ENCODE measurements around the gene TEAD1.

TEAD1 gene

DNA sequence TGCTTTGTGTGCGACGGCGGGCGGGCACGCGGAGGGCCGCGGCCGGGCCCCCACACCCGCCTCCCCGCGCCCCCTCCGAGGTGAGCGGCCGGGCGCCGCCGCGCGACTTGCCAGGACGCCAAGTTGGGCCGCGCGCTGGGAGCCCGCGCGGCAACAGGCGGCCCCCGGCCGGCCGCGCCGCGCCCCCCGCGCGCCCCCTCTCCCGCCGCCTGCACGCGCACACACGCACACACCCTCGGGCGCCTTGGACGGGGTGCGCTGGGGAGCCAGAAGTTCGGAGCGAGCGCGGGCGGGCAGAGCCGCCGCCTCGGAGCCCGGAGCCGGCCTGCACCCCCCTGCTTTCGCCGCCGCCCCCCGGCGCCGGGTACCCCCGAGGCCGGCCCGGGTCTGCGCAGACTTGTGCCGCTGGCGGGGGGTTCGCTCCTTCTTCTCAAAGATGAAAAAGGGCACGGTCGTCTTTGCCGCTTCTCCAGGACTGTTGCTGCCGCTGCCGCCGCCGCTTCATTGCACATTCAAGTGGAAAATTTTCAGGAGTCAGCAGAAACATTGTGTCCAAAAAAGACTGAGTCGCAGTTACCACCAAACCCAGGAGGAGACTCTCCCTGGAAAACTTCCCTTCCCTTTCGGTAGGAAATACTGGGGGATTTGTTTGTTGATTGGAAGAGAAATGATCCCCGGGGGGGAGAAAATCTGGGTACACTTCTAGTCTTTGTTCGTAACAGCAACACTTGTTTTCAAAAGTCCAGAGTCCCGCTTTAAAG lies 895 bp downstream of the TEAD1 start:
- TF ChIP-seq ZNF274 (IDR thresholded peaks at IDR 0.05; ENCODE audit: low read depth, low read length) = no peak
- H3K4me3 ChIP-seq (ENCODE audit: low read length) = peak overlapping the region; percentile 38; the same call in 1 of the 2 replicates

DNA sequence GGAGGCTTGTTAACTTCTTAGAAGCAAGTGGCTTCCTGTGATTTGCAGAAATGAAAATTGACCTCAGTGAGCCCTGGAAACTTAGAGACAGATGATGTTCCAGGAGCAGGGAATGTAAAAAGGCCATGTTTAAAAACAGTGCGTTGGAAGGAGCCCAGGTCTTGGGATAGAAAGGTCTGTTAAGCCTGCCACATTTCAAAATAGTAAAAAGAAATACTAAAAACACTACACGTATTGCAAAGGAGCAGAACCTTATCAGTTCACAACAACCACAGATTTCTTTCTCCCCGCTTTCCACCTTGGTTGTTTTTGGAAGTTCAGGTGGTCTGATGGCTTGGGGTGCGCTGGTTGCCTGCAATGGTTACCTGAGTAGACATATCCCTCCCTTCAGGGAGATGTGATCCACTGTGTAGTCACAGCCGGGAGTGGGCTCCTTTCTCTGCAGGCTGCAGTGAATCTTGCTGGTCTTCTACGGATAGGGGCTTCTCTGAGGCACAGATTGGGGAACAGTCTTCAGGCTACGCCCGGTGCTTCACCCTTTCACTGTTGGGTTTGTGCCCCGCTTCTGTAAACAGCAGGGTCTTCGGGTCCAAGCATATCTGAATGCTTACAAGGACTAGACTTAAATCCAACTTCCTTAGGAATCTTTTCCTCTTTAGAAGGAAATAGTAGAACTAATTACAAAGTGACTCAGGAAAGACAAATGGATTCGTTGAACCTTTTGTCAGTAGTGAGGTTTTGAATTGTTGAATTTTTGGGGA lies 1.9 kb downstream of the TEAD1 start:
- no peak for TF ChIP-seq ZNF274 (IDR thresholded peaks at IDR 0.05; ENCODE audit: low read depth, low read length)
- H3K4me3 ChIP-seq (ENCODE audit: low read length) = no peak overlapping the region; the same call in 1 of the 2 replicates

DNA sequence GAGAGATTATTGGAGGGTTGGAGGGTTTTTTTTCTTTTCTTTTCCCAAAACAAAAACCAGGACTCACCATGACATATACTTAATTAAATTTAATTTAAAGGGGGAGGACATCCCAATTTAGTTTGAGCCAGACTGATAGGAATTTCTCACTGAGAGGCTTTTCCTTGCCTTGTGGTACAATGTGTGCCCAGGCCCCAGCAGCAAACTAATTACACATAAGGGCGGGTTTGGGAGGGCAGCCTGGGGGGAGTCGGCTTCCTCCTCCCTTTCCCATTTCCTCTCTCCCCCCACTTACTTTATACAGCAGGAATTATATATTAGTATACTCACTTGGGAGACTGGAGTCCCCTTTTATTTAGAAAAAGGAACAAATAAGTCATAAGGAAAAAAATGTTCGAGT lies 2.9 kb downstream of the TEAD1 start:
- no peak overlapping the region for H3K4me3 ChIP-seq (ENCODE audit: low read length)
- no peak for TF ChIP-seq ZNF274 (IDR thresholded peaks at IDR 0.05; ENCODE audit: low read depth, low read length)

DNA sequence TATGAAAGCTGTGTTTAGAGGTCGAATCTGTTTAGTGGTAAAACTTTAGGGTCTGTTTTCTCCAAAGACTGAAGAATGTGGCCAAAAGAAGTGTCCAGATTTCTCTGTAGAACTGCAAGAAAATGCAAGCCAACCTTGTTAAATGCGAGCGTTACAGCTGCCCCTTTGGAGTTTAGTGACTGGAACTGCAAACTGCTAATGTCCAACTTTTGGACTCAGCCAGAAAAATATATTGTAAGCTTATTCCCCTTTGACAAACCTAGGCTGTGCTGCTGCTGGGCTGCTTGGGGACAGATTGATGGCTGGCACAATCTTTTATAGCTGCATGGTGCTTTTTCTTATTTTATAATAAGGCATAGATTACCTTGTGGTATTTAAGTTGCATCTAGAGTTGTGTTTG lies 3.9 kb downstream of the TEAD1 start:
- no peak overlapping the region for H3K4me3 ChIP-seq (ENCODE audit: low read length)
- TF ChIP-seq ZNF274 (IDR thresholded peaks at IDR 0.05; ENCODE audit: low read depth, low read length) = no peak

DNA sequence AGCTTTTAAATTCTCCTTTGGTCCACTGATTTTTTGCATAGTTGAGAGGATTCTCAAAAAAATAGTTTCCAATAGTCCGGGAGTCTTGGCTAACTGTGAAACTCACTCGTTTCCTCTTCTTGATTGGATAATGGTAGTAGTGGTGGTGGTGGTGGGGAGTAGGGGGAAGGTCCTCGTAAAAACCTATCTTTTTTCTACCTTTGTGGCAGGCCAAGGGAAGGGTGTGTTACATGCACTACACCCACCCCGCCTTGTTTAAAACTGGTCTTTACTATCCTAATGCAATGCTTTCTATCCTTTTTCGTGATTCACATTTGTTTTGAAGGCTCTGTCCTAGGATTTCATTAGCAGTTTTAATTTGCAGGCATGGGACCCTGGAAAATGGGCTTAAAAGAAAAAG lies 4.8 kb downstream of the TEAD1 start:
- no peak overlapping the region for H3K4me3 ChIP-seq (ENCODE audit: low read length)
- TF ChIP-seq ZNF274 (IDR thresholded peaks at IDR 0.05; ENCODE audit: low read depth, low read length) = no peak

DNA sequence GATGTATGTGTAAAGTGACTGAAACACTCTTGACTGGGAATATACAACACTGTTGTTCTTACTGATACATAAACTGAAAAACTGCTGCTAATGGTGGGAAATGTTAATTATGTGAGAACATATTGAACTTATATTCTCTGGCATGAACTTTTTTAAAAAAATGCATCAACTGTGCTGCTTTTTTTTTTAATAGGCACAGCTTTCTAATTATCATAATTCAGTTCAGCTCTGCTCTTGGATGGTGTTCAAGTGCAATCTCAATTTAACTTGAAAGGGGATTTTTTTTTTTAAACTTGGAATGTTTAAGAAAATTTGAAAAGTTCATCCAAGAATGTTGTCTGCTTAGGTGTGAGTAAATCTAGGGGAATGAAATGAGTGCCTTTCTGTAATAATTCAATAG lies 5.2 kb downstream of the TEAD1 start:
- TF ChIP-seq ZNF274 (IDR thresholded peaks at IDR 0.05; ENCODE audit: low read depth, low read length) = no peak
- H3K4me3 ChIP-seq (ENCODE audit: low read length) = no peak overlapping the region

DNA sequence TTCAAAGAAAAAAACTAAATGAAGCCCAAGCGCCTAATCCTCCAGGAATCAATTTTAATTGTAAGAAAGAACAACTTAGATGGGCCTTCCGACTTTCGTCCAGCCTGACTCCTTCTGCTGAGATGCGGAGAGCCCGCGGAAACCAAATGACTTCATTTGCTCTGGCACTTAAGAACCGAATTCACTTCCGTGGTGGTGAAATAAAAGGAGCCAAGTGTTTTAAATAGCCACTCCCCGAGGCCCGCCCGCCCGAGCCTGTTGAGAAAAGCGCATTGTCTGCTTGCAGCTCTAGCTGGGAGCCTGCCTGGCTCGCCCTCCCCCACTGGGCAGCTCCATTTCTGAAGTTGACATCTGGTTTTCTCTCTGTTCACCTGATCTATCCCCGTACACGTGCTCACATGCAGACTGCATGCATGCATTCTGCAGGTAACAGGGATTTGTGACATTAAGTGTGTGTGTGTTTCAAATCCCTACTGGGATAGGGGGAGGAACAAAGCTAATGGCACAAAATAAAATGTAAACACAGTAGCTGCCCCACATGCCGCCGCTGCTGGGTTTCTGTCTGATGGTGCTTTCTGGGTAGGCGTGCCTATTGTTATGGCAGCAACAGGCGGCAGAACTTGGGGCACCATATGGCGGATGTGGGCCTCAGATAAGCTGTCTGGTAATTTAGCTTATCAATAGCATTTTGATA lies 6.2 kb downstream of the TEAD1 start:
- no peak for TF ChIP-seq ZNF274 (IDR thresholded peaks at IDR 0.05; ENCODE audit: low read depth, low read length)
- no peak overlapping the region for H3K4me3 ChIP-seq (ENCODE audit: low read length)

DNA sequence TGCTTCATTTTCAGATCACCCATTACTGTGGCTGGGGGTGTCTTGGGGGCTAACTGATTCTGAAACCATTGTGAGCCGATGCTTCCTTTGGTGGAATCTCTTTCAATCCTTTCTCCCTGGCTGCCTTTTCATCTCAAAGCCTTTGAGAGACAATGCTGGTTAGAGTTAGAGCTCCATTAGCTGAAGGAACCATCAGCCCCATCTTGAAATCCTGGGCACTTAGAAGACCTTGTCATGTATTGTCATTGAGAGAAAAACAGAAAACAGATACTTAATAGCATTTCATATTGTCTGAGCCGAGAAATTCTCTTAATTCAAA lies 6.7 kb downstream of the TEAD1 start:
- H3K4me3 ChIP-seq (ENCODE audit: low read length) = no peak overlapping the region

DNA sequence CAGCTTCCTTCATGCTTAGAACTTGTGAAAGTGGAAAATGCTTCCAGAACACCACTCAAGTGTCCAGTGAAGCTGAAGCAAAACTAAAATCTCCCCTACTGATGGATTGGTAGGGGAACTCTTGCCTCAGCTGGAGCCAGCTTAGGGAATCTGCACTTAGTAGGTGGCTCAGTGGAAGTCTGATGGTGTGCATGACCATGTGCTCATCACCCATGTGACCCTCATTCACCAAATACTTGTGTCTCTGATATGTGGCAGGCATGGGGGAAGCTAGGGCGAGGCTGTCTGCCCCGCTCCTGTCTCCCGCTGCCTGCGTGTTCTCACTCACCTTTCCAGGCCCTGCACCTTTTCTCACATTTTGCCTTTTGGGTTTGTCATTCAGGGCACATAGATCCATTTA lies 7.2 kb downstream of the TEAD1 start:
- no peak overlapping the region for H3K4me3 ChIP-seq (ENCODE audit: low read length)
- TF ChIP-seq ZNF274 (IDR thresholded peaks at IDR 0.05; ENCODE audit: low read depth, low read length) = no peak

More for the DNA sequence above, 6.7 kb downstream of the TEAD1 start:
- no peak for TF ChIP-seq ZNF274 (IDR thresholded peaks at IDR 0.05; ENCODE audit: low read depth, low read length)

DNA sequence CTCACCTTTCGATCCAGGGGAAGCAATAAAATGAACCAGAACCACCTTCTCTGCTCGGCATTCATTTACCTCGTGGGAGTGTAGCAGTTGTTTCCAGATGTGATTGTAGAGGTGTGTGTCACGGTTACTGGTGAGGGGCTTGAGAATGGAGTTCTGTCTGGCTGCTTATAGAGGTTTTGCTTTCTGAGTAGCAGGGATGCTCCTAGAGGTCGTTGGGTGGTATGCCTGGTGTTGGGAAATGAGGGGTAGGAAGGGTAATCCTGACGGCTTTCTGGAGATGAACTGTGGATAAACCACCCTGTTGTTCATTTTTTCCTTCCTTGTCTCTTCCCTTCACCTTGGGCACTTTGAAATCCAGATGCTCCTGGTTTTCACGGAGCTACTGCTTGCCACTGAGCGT lies 8.1 kb downstream of the TEAD1 start:
- no peak overlapping the region for H3K4me3 ChIP-seq (ENCODE audit: low read length)
- no peak for TF ChIP-seq ZNF274 (IDR thresholded peaks at IDR 0.05; ENCODE audit: low read depth, low read length)

DNA sequence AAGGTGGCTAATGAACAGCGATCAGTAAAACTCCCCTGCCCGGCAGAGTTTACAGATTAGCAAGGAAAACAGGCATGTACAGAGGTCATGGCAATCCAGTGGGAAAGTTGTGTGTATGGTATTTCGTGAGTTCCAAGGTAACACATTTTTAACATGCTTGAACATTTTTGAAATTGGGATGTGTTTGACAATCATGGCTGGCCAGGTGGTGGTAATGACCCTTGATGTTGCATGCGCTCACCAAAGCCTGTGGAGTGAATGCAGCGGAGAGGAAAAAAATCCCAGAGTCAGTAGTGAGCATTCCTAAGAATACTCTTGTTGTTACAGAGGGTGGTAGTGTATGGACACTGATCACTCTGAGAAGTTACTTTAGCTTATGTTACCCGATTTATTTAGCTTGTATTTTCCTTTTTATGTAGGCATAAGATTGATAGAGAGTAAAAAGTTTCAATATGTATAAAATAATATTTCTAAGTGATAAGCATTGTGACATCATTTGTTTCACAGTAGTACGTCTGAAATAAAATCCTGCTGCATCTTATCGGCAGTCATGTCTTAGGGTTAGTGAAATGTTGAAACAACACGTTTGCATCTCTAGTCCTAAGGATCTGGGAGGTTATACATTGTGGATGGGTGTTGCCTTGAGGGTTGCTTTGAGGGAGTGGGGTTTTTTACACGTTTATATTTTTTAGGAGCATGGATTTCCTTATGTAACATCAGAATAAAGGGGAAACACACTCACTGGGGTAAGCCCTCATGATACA lies 8.7 kb downstream of the TEAD1 start:
- no peak overlapping the region for H3K4me3 ChIP-seq (ENCODE audit: low read length)
- no peak for TF ChIP-seq ZNF274 (IDR thresholded peaks at IDR 0.05; ENCODE audit: low read depth, low read length)

DNA sequence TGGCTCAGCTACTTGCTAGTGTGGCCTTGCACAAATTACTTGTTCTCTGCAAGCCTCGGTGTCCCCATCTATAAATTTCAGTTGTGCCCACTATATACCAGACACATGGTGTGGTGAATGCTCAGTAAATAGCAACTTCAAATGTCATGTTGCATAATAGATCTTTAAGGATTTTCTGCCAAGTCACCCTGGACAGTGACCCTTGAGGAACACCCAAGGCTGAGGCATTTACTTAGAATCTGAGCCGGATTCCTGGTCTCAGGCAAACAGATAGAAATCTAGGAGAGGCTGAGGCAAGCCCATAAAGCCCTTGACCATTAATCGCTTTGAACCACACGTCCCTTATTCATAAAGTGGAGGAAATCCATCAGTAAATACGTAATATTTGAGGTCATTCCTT lies 9.7 kb downstream of the TEAD1 start:
- TF ChIP-seq ZNF274 (IDR thresholded peaks at IDR 0.05; ENCODE audit: low read depth, low read length) = no peak
- no peak overlapping the region for H3K4me3 ChIP-seq (ENCODE audit: low read length)

DNA sequence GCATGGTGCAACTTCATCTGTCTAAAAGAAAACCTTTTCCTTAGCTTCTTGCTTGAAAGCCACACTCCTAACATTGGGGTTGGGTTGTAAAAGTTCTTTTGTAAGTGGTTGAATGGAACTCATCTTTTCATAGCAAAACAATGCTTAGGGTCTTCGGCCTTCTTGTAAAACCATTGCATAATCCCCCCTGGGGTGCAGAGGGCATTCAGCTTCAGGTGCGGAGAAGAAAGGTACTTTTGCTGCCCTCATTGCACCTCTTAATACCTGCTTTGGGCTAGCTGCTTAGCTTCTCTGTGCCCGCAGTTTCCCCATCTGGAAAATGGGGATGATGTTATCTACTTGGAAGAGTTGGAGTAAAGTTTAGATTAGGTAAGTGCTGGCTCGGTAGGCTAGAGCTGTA lies 10.1 kb downstream of the TEAD1 start:
- H3K4me3 ChIP-seq (ENCODE audit: low read length) = no peak overlapping the region
- no peak for TF ChIP-seq ZNF274 (IDR thresholded peaks at IDR 0.05; ENCODE audit: low read depth, low read length)

DNA sequence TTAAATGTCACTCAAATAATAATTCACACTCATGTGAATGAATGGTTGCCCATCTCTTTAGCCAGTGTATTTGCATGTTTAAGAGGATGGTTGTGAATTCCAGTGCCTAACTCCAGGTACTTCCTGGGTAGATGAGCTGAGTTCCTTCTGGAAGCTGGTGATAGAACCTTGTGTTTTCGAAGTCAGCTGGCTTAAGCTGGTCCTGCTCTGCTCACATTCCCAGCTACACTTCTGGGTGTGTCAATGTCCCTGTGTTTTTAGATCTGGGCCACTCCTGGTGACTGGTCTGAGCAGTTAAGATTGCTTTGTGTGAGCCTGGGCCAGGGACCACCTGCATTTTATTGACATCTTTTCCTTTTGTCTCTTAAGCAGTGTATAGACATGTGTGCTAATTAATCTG lies 10.6 kb downstream of the TEAD1 start:
- H3K4me3 ChIP-seq (ENCODE audit: low read length) = no peak overlapping the region
- TF ChIP-seq ZNF274 (IDR thresholded peaks at IDR 0.05; ENCODE audit: low read depth, low read length) = no peak
